Neural cell (in vitro differentiated cells): Measurements from ENCODE around the gene TSKS.

ENCODE experiments used
- EP300 ChIP-seq: fragments of 450-650 bp; conservative IDR thresholded peaks from 2 replicates; pipeline ENCODE4 v1.6.1; 2014; ENCODE audit warnings: antibody characterized with exemption, mild to moderate bottlenecking, moderate library complexity; ENCODE audit not compliant: poor library complexity, severe bottlenecking
- POLR2AphosphoS5 ChIP-seq: IDR thresholded peaks from 2 replicates; pipeline ENCODE4 v1.6.1; 2012
- SMC3 ChIP-seq: fragments of 450-650 bp; conservative IDR thresholded peaks from 2 replicates; pipeline ENCODE4 v1.6.1; 2014; ENCODE audit warnings: antibody characterized with exemption, mild to moderate bottlenecking, moderate library complexity; ENCODE audit not compliant: poor library complexity
- TF ChIP-seq, protein P1 (sequence below): fragments of 450-650 bp; IDR thresholded peaks from 2 replicates; pipeline ENCODE4 v1.5.1; 2014; ENCODE audit warnings: antibody characterized with exemption, mild to moderate bottlenecking, moderate library complexity; ENCODE audit not compliant: poor library complexity, severe bottlenecking

DNA sequence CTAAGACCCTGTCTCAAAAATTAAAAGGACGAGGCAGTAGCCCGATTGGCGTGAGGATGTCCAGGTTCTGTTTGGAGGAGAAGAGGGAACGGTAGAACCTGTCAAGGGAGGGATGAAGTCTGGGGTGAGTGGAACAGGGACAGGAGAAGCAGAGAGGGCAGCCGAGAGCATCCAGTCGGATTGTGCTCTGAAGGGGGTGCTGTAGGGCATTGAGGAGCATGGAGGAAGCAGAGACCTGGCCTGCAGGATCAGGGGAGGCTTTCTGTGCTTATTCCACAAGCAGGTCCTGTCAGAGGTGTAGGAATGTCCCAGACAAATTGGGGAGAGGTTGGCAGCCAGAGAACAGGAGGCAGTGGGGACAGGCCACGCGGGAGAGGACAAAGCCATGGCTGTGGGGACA lies 17.8 kb upstream of the TSKS start:
- TF ChIP-seq, protein P1, sequence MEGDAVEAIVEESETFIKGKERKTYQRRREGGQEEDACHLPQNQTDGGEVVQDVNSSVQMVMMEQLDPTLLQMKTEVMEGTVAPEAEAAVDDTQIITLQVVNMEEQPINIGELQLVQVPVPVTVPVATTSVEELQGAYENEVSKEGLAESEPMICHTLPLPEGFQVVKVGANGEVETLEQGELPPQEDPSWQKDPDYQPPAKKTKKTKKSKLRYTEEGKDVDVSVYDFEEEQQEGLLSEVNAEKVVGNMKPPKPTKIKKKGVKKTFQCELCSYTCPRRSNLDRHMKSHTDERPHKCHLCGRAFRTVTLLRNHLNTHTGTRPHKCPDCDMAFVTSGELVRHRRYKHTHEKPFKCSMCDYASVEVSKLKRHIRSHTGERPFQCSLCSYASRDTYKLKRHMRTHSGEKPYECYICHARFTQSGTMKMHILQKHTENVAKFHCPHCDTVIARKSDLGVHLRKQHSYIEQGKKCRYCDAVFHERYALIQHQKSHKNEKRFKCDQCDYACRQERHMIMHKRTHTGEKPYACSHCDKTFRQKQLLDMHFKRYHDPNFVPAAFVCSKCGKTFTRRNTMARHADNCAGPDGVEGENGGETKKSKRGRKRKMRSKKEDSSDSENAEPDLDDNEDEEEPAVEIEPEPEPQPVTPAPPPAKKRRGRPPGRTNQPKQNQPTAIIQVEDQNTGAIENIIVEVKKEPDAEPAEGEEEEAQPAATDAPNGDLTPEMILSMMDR, result no peak
- no peak for TF ChIP-seq SMC3
- no peak for TF ChIP-seq POLR2AphosphoS5
- TF ChIP-seq EP300, result no peak
